22Rv1 (cell line): ENCODE data around the gene PRR14.

Experiments used
- ZFX ChIP-seq: fragments of 450-650 bp; IDR thresholded peaks from 2 replicates; pipeline ENCODE4 v1.6.1; 2017; ENCODE audit warnings: antibody characterized with exemption, borderline replicate concordance
- TF ChIP-seq, protein P1 (sequence below): fragments of 450-650 bp; IDR thresholded peaks from 2 replicates; pipeline ENCODE4 v1.5.1; 2017; ENCODE audit warnings: mild to moderate bottlenecking

DNA sequence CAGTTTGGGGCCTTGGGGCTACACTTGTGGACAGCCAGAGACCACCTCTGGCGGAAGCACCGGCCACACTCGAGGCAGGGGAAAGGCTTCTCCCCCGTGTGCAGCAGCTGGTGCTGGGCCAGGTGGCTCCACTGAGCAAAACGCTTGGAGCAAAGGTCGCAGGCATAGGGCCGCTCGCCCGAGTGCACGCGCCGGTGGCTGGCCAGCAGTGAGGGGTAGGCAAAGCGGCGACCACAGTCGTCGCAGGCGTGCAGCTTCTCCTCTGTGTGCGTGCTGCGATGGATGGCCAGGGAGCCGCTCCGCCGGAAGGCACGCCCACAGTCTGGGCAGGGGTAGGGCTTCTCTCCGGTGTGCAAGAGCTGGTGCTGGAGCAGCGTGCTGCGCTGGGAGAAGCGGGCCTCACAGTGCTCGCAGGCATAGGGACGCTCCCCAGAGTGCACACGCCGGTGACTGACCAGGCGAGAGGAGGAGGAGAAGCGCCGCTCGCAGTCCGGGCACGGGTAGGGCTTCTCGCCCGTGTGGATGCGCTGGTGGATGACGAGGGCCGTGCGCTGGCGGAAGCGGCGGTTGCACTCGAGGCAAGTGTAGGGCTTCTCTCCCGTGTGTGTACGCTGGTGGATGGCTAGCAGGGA is 46.3 kb upstream of the PRR14 start:
- TF ChIP-seq, protein P1, sequence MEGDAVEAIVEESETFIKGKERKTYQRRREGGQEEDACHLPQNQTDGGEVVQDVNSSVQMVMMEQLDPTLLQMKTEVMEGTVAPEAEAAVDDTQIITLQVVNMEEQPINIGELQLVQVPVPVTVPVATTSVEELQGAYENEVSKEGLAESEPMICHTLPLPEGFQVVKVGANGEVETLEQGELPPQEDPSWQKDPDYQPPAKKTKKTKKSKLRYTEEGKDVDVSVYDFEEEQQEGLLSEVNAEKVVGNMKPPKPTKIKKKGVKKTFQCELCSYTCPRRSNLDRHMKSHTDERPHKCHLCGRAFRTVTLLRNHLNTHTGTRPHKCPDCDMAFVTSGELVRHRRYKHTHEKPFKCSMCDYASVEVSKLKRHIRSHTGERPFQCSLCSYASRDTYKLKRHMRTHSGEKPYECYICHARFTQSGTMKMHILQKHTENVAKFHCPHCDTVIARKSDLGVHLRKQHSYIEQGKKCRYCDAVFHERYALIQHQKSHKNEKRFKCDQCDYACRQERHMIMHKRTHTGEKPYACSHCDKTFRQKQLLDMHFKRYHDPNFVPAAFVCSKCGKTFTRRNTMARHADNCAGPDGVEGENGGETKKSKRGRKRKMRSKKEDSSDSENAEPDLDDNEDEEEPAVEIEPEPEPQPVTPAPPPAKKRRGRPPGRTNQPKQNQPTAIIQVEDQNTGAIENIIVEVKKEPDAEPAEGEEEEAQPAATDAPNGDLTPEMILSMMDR: no peak
- TF ChIP-seq ZFX: no peak
